Loucy (cell line): Measurements from ENCODE around the gene ATRNL1.

ENCODE experiments used
- H2AFZ ChIP-seq: fragments of 200-600 bp; sonication (generic); 2 replicates; pipeline ENCODE4 v1.6.0; 2016; ENCODE audit warnings: antibody characterized with exemption, mild to moderate bottlenecking, low read length, moderate library complexity
- H3F3A ChIP-seq: fragments of 200-600 bp; 2 replicates; pipeline ENCODE4 v1.6.0; 2016; ENCODE audit warnings: antibody characterized with exemption, low read depth, mild to moderate bottlenecking
- H3K27me3 ChIP-seq: fragments of 200-600 bp; sonication (generic); 2 replicates; pipeline ENCODE4 v1.6.1; 2014; ENCODE audit warnings: low read length, mild to moderate bottlenecking; ENCODE audit not compliant: insufficient read depth, poor library complexity, severe bottlenecking
- H3K36me3 ChIP-seq: fragments of 200-600 bp; sonication (generic); 2 replicates; pipeline ENCODE4 v1.6.1; 2016; ENCODE audit warnings: low read length; ENCODE audit not compliant: insufficient read depth
- H3K4me1 ChIP-seq: fragments of 200-600 bp; sonication (generic); 2 replicates; pipeline ENCODE4 v1.5.1; 2014; ENCODE audit warnings: low read length, mild to moderate bottlenecking; ENCODE audit not compliant: insufficient read depth, poor library complexity, severe bottlenecking
- H3K4me2 ChIP-seq: fragments of 200-600 bp; sonication (generic); 2 replicates; pipeline ENCODE4 v1.6.0; 2014; ENCODE audit warnings: antibody characterized with exemption, low read length, low read depth, mild to moderate bottlenecking; ENCODE audit not compliant: poor library complexity, severe bottlenecking
- H3K4me3 ChIP-seq: fragments of 200-600 bp; sonication (generic); 2 replicates; pipeline ENCODE4 v1.5.1; 2014; ENCODE audit warnings: low read length, mild to moderate bottlenecking, mixed read lengths; ENCODE audit not compliant: poor library complexity, severe bottlenecking
- H3K79me2 ChIP-seq: fragments of 200-600 bp; sonication (generic); 2 replicates; pipeline ENCODE4 v1.6.1; 2014; ENCODE audit warnings: low read length; ENCODE audit not compliant: insufficient read depth
- H3K9ac ChIP-seq: fragments of 200-600 bp; sonication (generic); 2 replicates; pipeline ENCODE4 v1.6.0; 2014; ENCODE audit warnings: mild to moderate bottlenecking, low read depth, low read length, moderate library complexity; ENCODE audit not compliant: poor library complexity, severe bottlenecking
- H3K9me2 ChIP-seq: fragments of 200-600 bp; sonication (generic); replicated peaks from 2 replicates; pipeline ENCODE4 v1.6.1; 2016; ENCODE audit warnings: low read depth, low read length, mixed read lengths
- H3K9me3 ChIP-seq: fragments of 200-600 bp; sonication (generic); 2 replicates; pipeline ENCODE4 v1.6.1; 2014; ENCODE audit warnings: mild to moderate bottlenecking, antibody characterized with exemption, low read length, low read depth; ENCODE audit not compliant: insufficient read depth
- H4K20me1 ChIP-seq: fragments of 200-600 bp; sonication (generic); 2 replicates; pipeline ENCODE4 v1.6.0; 2014; ENCODE audit warnings: antibody characterized with exemption, low read length, mild to moderate bottlenecking; ENCODE audit not compliant: insufficient read depth, poor library complexity, severe bottlenecking
- EZH2phosphoT487 ChIP-seq: fragments of 200-600 bp; IDR thresholded peaks from 2 replicates; pipeline ENCODE4 v1.6.1; 2018; ENCODE audit warnings: antibody characterized with exemption, mild to moderate bottlenecking, moderate library complexity, borderline replicate concordance
- TF ChIP-seq, protein P1 (sequence below): fragments of 200-600 bp; sonication (generic); conservative IDR thresholded peaks from 2 replicates; pipeline ENCODE4 v1.5.1; 2014; ENCODE audit warnings: mild to moderate bottlenecking, antibody characterized with exemption, low read length

ATRNL1 gene

DNA sequence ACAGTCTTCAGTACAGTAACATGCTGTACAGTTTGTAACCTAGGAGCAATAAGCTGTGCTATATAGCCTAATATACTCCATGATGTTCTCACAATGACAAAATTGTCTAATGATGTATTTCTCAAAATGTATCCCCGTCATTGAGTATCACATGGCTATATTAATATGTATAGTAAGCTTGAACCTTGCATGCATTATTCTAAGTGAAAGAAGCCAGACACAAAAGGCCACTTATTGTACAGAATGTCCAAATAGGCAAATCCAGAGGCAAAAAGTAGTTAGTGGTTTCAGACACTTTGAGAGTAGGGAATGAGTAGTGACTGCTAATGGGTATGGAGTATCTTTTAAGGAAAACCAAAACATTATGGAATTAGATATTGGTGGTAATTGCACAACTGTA is 545.1 kb downstream of the ATRNL1 start:
- H3K4me2 ChIP-seq = no peak overlapping the region
- H3K9me3 ChIP-seq = no peaks in the 10 kb centered on the region
- no peak overlapping the region for H3K4me3 ChIP-seq
- TF ChIP-seq, protein P1, sequence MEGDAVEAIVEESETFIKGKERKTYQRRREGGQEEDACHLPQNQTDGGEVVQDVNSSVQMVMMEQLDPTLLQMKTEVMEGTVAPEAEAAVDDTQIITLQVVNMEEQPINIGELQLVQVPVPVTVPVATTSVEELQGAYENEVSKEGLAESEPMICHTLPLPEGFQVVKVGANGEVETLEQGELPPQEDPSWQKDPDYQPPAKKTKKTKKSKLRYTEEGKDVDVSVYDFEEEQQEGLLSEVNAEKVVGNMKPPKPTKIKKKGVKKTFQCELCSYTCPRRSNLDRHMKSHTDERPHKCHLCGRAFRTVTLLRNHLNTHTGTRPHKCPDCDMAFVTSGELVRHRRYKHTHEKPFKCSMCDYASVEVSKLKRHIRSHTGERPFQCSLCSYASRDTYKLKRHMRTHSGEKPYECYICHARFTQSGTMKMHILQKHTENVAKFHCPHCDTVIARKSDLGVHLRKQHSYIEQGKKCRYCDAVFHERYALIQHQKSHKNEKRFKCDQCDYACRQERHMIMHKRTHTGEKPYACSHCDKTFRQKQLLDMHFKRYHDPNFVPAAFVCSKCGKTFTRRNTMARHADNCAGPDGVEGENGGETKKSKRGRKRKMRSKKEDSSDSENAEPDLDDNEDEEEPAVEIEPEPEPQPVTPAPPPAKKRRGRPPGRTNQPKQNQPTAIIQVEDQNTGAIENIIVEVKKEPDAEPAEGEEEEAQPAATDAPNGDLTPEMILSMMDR = no peak
- no peak for TF ChIP-seq EZH2phosphoT487
- no peaks in the 10 kb centered on the region for H3K9me2 ChIP-seq
- no peaks in the 10 kb centered on the region for H3F3A ChIP-seq
- no peak overlapping the region for H3K9ac ChIP-seq
- no peaks in the 10 kb centered on the region for H3K27me3 ChIP-seq
- H3K79me2 ChIP-seq = no peaks in the 10 kb centered on the region
- H2AFZ ChIP-seq = no peak overlapping the region
- H3K36me3 ChIP-seq = no peaks in the 10 kb centered on the region
- no peaks in the 10 kb centered on the region for H4K20me1 ChIP-seq
- H3K4me1 ChIP-seq = peaks cover 7% of the 10 kb centered on the region

DNA sequence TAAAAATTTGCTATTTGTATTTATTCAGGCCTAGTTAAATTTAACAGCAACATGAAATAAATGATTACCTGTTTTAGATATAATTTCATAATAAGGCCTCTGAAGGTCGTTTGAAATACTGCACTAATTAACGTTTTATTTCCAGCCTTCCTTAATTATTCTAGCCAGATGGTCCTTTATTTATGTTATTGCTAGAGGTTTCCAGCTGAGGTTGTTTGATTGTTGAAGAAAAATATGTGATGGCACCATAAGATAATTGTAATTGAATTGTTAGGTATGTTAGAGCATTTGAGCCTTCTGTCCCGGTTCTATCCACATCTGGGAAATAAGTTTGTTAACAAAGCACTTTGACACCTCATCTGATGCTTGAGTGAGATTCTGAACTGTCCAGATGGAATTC is 556.1 kb downstream of the ATRNL1 start:
- Histone ChIP-seq H3K9ac (no peak overlapping the region), H4K20me1 (no peaks in the 10 kb centered on the region)
- TF ChIP-seq, protein P1 = no peak
- TF ChIP-seq EZH2phosphoT487 = no peak

DNA sequence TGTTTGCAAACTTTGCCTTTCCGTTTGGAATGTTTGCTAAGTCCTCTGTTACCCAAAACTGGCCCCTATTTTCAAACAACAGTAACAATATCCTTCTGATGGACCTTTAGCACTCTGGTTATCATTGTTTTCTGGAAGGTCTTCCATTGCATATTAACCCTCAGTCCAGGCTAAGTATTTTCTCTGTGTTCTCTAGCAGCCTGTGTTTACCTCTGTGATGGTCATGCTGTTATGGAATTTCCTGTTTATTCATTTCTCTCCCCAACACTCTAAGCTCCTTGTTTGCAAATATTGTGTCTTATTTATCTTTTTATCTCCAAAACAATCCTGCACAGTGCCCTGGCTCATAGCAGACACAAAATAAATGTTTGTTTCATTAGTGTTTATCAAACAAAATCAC is 560.3 kb downstream of the ATRNL1 start:
- H3K9ac ChIP-seq = no peak overlapping the region
- no peaks in the 10 kb centered on the region for H3K9me2 ChIP-seq
- H3K9me3 ChIP-seq = no peaks in the 10 kb centered on the region
- no peak overlapping the region for H2AFZ ChIP-seq
- H3K4me3 ChIP-seq = no peak overlapping the region
- H3K36me3 ChIP-seq = no peaks in the 10 kb centered on the region
- H4K20me1 ChIP-seq = no peaks in the 10 kb centered on the region
- H3K27me3 ChIP-seq = no peaks in the 10 kb centered on the region
- H3K4me1 ChIP-seq = peaks cover 16% of the 10 kb centered on the region
- TF ChIP-seq, protein P1 = no peak
- no peaks in the 10 kb centered on the region for H3K79me2 ChIP-seq
- no peak overlapping the region for H3K4me2 ChIP-seq
- H3F3A ChIP-seq = no peaks in the 10 kb centered on the region

More for the DNA sequence above, 556.1 kb downstream of the ATRNL1 start:
- H3K79me2 ChIP-seq = no peaks in the 10 kb centered on the region
- no peaks in the 10 kb centered on the region for H3K9me2 ChIP-seq
- H3K9me3 ChIP-seq = no peaks in the 10 kb centered on the region
- H3F3A ChIP-seq = no peaks in the 10 kb centered on the region
- no peak overlapping the region for H3K4me2 ChIP-seq
- no peaks in the 10 kb centered on the region for H3K36me3 ChIP-seq
- H3K27me3 ChIP-seq = no peaks in the 10 kb centered on the region
- H2AFZ ChIP-seq = no peak overlapping the region
- H3K4me3 ChIP-seq = no peak overlapping the region
- H3K4me1 ChIP-seq = peaks cover 26% of the 10 kb centered on the region
